Naive thymus-derived CD4-positive, alpha-beta T cell (primary cell): ENCODE results near the gene OR5K3. TPM values are rescaled to one million over a fixed set of nuclear protein-coding genes. Genes with fewer than 3 reads are reported as not detected.

Experiments
- polyA plus RNA-seq, 2 donors: library from polyadenylated mRNA; unstranded; fragments of 300-500 nt; fragmentation: Illumina TruSeq; gene quantifications; one replicate each; pipeline ENCODE4 v1.2.3, GENCODE V29; 2021
- total RNA-seq, 6 experiments: library from RNA in 5 of 6; stranded (reverse) in 5 of 6; gene quantifications; 1 replicate in 5 of 6; 2 replicates in 1 of 6; pipeline ENCODE4 v1.2.3 and lab custom pipeline; 2021 to 2026

Gene OR5K3
- total and polyA plus RNA-seq, 7 experiments from 2014 or later, result not detected

Other genes with a start within 250 kb of the OR5K3 start
- not detected for gene OR5H14, start 243.2 kb upstream of the OR5K3 start, total RNA-seq
- gene OR5H14, start 243.2 kb upstream of the OR5K3 start, polyA plus RNA-seq, result not detected
- gene OR5H15, start 224.0 kb upstream of the OR5K3 start, total RNA-seq, result not detected
- not detected for gene OR5H15, start 224.0 kb upstream of the OR5K3 start, polyA plus RNA-seq
- gene OR5H6, start 126.4 kb upstream of the OR5K3 start, total RNA-seq, result not detected
- not detected for gene OR5H6, start 126.4 kb upstream of the OR5K3 start, polyA plus RNA-seq
- gene OR5H2, start 108.2 kb upstream of the OR5K3 start, total RNA-seq, result not detected
- not detected for gene OR5H2, start 108.2 kb upstream of the OR5K3 start, polyA plus RNA-seq
- gene OR5K4, start 36.8 kb upstream of the OR5K3 start, total RNA-seq, result not detected
- not detected for gene OR5K4, start 36.8 kb upstream of the OR5K3 start, polyA plus RNA-seq
- not detected for gene OR5K1, start 72.5 kb downstream of the OR5K3 start, total RNA-seq
- not detected for gene OR5K1, start 72.5 kb downstream of the OR5K3 start, polyA plus RNA-seq
- not detected for gene OR5K2, start 107.0 kb downstream of the OR5K3 start, total RNA-seq
- not detected for gene OR5K2, start 107.0 kb downstream of the OR5K3 start, polyA plus RNA-seq
- gene CLDND1, start 132.2 kb downstream of the OR5K3 start, total RNA-seq, result 100 to 1,000 TPM; 100 to 478 (median 132) TPM
- 10 to 100 TPM; 40.6 to 47.4 TPM for gene CLDND1, start 132.2 kb downstream of the OR5K3 start, polyA plus RNA-seq
- gene GPR15, start 141.3 kb downstream of the OR5K3 start, total RNA-seq, result 10 to 100 TPM in 2 of 5 experiments, 1 to 10 TPM in 3; 3.3 to 24.2 (median 5.1) TPM
- under 1 TPM; 0.52 to 0.79 TPM for gene GPR15, start 141.3 kb downstream of the OR5K3 start, polyA plus RNA-seq
- gene CPOX, start 202.9 kb downstream of the OR5K3 start, total RNA-seq, result 10 to 100 TPM; 11.4 to 67.5 (median 21.6) TPM
- gene CPOX, start 202.9 kb downstream of the OR5K3 start, polyA plus RNA-seq, result 1 to 10 TPM; 2.7 to 6.2 TPM